Lower leg skin (tissue), 3 donors: ENCODE data around the gene SLC44A2.

ENCODE experiments used
- CTCF ChIP-seq, 3 donors: fragments of 450-650 bp; IDR thresholded peaks; one replicate each; pipeline ENCODE4 v1.5.1; 2016; ENCODE audit warnings: antibody characterized with exemption in 3 of 3, mild to moderate bottlenecking in 3 of 3, moderate library complexity in 2 of 3
- POLR2A ChIP-seq, 2 donors: fragments of 450-650 bp; IDR thresholded peaks; one replicate each; pipeline ENCODE4 v1.6.1; 2016 to 2017; ENCODE audit warnings: antibody characterized with exemption in 2 of 2, mild to moderate bottlenecking in 1 of 2, moderate library complexity in 1 of 2

GRCh38 chr19:10678813-10679212, 53.5 kb downstream of the SLC44A2 start:
- TF ChIP-seq POLR2A (IDR thresholded peaks at IDR 0.05) (no peak), CTCF (IDR thresholded peaks at IDR 0.05) (no peak)
